Small intestine (tissue), 7 donors: ENCODE results near the gene HOXC9. TPM values are rescaled to one million over a fixed set of nuclear protein-coding genes. Genes with fewer than 3 reads are reported as not detected.

Source experiments
- DNase-seq, 2 donors: peaks; one replicate each; pipeline versions ENCODE4 v3.0.0 to v3.0.0-alpha.2; 2013
- FAIRE-seq: peaks from 2 replicates; lab custom pipeline; 2012; peaks lifted over from hg19 to GRCh38; lab: Jason Lieb, UNC
- H3K27ac ChIP-seq, 3 donors: one replicate each; pipeline ENCODE4 v1.5.1; 2013; ENCODE audit warnings: low read length in 2 of 3, mild to moderate bottlenecking in 2 of 3, control low read depth in 1 of 3, inconsistent platforms in 1 of 3, low read depth in 1 of 3, moderate library complexity in 1 of 3
- H3K27me3 ChIP-seq, 3 donors: one replicate each; pipeline ENCODE4 v1.6.1; 2013; ENCODE audit warnings: low read length in 3 of 3, inconsistent platforms in 1 of 3; ENCODE audit not compliant: control insufficient read depth in 3 of 3, insufficient read depth in 3 of 3
- H3K36me3 ChIP-seq, 3 donors: one replicate each; pipeline ENCODE4 v1.6.1; 2013; ENCODE audit warnings: low read length in 3 of 3, inconsistent platforms in 1 of 3, low read depth in 1 of 3, mild to moderate bottlenecking in 1 of 3, moderate library complexity in 1 of 3; ENCODE audit not compliant: control insufficient read depth in 3 of 3, insufficient read depth in 2 of 3
- H3K4me1 ChIP-seq, 3 donors: one replicate each; pipeline ENCODE4 v1.6.1; 2013; ENCODE audit warnings: low read length in 2 of 3, inconsistent platforms in 1 of 3, low read depth in 1 of 3, mild to moderate bottlenecking in 1 of 3, moderate library complexity in 1 of 3; ENCODE audit not compliant: control insufficient read depth in 3 of 3, insufficient read depth in 2 of 3
- H3K4me3 ChIP-seq, 3 donors: one replicate each; pipeline ENCODE4 v1.5.1; 2013; ENCODE audit warnings: low read length in 3 of 3, control low read depth in 1 of 3, inconsistent platforms in 1 of 3, low read depth in 1 of 3, mild to moderate bottlenecking in 1 of 3, moderate library complexity in 1 of 3
- H3K9me3 ChIP-seq, 2 donors: one replicate each; pipeline ENCODE4 v1.6.1; 2013; ENCODE audit warnings: low read depth in 1 of 2, low read length in 1 of 2; ENCODE audit not compliant: control insufficient read depth in 2 of 2, insufficient read depth in 1 of 2
- WGBS, 3 donors: extraction: QIAGEN DNeasy Blood & Tissue Kit; methylation state at CpG; one replicate each; pipeline ENCODE4 v1.1.7; 2013; 5-methylcytosine and 5-hydroxymethylcytosine counted together
- polyA plus RNA-seq, 4 donors: library from polyadenylated mRNA; stranded (reverse) in 3 of 4; unstranded in 1 of 4; fragments of 200-250 nt in 3 of 4; fragments of 120-200 nt in 1 of 4; gene quantifications; one replicate each; pipeline versions ENCODE4 v1.2.1 to v1.2.3, GENCODE V29; 2013
- donor health status: healthy with polysubstance abuse.
- donor health status: control.
- donor health status: control.
- donor health status: Bipolar disorder and iron deficiency.
- donor health status: healthy.

HOXC9 gene
- polyA plus RNA-seq, 4 donors = 2.2 TPM; not detected in 3

GRCh38 chr12:53953831-53954693 is 45.9 kb upstream of the HOXC9 start:
- 4 to 8% (median 8%) methylated on average over 19 of the region's 19 CpGs for WGBS, 3 donors
- no peaks in the 10 kb centered on the region for H3K9me3 ChIP-seq
- no peak overlapping the region for H3K4me3 ChIP-seq
- no peak overlapping the region for H3K27ac ChIP-seq
- DNase-seq = no peak
- H3K4me1 ChIP-seq = no peaks in the 10 kb centered on the region
- no peak for FAIRE-seq
- peaks cover 25 to 99% (median 90%) of the 10 kb centered on the region in 3 donors for H3K27me3 ChIP-seq
- no peaks in the 10 kb centered on the region for H3K36me3 ChIP-seq

DNA sequence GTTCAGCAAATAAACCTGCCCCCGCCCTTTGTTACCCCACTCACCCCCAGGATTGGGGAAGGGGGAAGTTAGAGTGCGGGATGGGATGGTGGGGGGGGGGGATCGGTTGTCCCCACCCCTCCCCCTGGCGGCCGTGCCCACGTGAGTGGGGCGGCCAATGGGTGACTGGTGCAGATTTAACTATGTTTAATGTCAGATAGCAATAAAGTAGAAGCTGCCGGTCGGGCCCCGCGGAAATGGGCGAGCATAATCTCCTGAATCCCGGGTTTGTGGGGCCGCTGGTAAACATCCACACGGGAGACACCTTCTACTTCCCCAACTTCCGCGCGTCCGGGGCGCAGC is 45.3 kb upstream of the HOXC9 start, which contains the start of gene HOXC12:
HOXC12 (plus strand) TSS at position 210 of the 342 bp plus-strand sequence; CDS start at position 237, 27 bp downstream.
- no peak within 1 kb of the TSS for H3K27ac ChIP-seq
- no peaks in the 10 kb centered on the region for H3K4me1 ChIP-seq
- 4 to 5% (median 4%) methylated on average over 20 of the region's 20 CpGs for WGBS, 3 donors
- no peaks in the 10 kb centered on the region for H3K36me3 ChIP-seq
- H3K27me3 ChIP-seq = peaks cover 24 to 99% (median 89%) of the 10 kb centered on the region in 3 donors
- no peak within 1 kb of the TSS for H3K4me3 ChIP-seq
- no peaks in the 10 kb centered on the region for H3K9me3 ChIP-seq
- no peak for DNase-seq
- no peak for FAIRE-seq

GRCh38 chr12:53955036-53955775 is 44.8 kb upstream of the HOXC9 start:
- H3K4me1 ChIP-seq = no peaks in the 10 kb centered on the region
- WGBS, 3 donors = 4 to 7% (median 5%) methylated on average over 80 to 86 of the region's 86 CpGs
- H3K4me3 ChIP-seq = no peak overlapping the region
- no peaks in the 10 kb centered on the region for H3K36me3 ChIP-seq
- DNase-seq (no peak), FAIRE-seq (no peak)
- H3K27ac ChIP-seq = no peak overlapping the region
- H3K27me3 ChIP-seq = peaks cover 22 to 99% (median 89%) of the 10 kb centered on the region in 3 donors
- no peaks in the 10 kb centered on the region for H3K9me3 ChIP-seq

GRCh38 chr12:53955776-53956250 is 44.1 kb upstream of the HOXC9 start:
- Histone ChIP-seq H3K27ac (no peak overlapping the region), H3K4me3 (no peak overlapping the region), H3K4me1 (no peaks in the 10 kb centered on the region), H3K36me3 (no peaks in the 10 kb centered on the region), H3K27me3 (peaks cover 22 to 99% (median 88%) of the 10 kb centered on the region in 3 donors), H3K9me3 (no peaks in the 10 kb centered on the region)
- no peak for FAIRE-seq
- DNase-seq = no peak
- WGBS, 3 donors = 6 to 9% (median 9%) methylated on average over 10 of the region's 10 CpGs

- Histone ChIP-seq H3K27ac (no peak overlapping the region), H3K4me3 (no peak overlapping the region), H3K27me3 (peaks cover 17 to 99% (median 88%) of the 10 kb centered on the region in 3 donors), H3K9me3 (no peaks in the 10 kb centered on the region), H3K36me3 (no peaks in the 10 kb centered on the region), H3K4me1 (no peaks in the 10 kb centered on the region)
- DNase-seq (no peak), FAIRE-seq (no peak)
- 4 to 9% (median 8%) methylated on average over 25 of the region's 25 CpGs for WGBS, 3 donors
Observed at GRCh38 chr12:53956251-53956887, 43.6 kb upstream of the HOXC9 start.

DNA sequence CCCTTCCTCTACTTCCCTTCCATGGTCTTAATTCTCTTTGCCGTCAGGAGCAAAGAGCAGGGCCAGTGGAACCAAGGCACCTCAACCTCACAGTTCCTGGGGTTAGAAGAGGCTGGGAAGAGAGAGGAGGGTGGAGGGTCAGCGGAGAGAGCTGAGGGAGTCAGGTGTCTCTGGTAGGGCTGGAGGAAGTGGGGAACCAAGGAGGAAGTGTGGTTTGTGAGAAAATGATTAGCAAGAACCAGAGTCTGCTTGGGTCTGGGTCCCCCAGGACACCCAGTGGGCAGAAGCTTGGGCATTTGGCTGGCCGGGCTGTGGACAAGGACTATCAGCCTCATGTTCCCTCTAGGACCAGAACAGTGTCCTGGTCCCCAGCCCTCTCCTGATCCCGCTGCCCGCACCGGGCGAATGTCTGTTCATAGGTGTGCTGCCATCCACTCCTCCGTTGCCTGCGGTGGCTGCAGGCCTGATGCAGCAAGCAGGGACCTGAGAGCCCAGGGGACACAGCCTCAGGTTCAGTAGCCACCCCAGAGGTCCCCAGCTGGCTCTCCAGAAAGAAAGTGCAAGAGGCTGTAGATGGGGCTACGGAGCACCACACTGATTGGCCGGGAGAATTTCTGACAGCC is 42.9 kb upstream of the HOXC9 start:
- H3K9me3 ChIP-seq = no peaks in the 10 kb centered on the region
- no peaks in the 10 kb centered on the region for H3K36me3 ChIP-seq
- FAIRE-seq = no peak
- peaks cover 14 to 99% (median 88%) of the 10 kb centered on the region in 3 donors for H3K27me3 ChIP-seq
- no peak for DNase-seq
- H3K27ac ChIP-seq = no peak overlapping the region
- H3K4me1 ChIP-seq = no peaks in the 10 kb centered on the region
- H3K4me3 ChIP-seq = no peak overlapping the region
- WGBS, 3 donors = 10 to 23% (median 12%) methylated on average over 11 of the region's 11 CpGs

DNA sequence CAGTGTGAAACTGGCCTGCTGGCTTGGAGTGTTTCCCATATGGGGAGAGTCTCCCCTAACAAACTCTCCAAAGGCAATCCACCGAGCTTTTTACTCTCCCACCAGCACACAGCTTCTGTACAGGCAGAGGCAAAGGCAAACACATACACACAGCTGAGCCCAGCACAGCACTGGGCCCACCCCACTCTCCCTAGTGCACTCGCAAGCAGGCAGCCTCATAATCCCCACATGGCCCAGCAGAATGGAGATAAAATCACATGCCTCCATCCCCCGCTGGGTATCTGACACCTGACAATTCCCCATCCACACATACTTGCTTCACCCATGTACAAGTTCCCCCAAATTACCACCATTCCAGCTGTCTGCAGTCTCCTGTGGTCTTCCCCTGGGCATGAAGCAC is 41.8 kb upstream of the HOXC9 start:
- no peaks in the 10 kb centered on the region for H3K36me3 ChIP-seq
- no peaks in the 10 kb centered on the region for H3K9me3 ChIP-seq
- H3K27me3 ChIP-seq = peaks cover 14 to 99% (median 83%) of the 10 kb centered on the region in 3 donors
- peaks cover 0 to under 1% (median 0%) of the 10 kb centered on the region in 3 donors for H3K4me1 ChIP-seq
- H3K4me3 ChIP-seq = no peak overlapping the region
- no peak for DNase-seq
- WGBS, 3 donors = 14 to 20% (median 16%) methylated on average over 3 of the region's 3 CpGs
- no peak for FAIRE-seq
- H3K27ac ChIP-seq = no peak overlapping the region

DNA sequence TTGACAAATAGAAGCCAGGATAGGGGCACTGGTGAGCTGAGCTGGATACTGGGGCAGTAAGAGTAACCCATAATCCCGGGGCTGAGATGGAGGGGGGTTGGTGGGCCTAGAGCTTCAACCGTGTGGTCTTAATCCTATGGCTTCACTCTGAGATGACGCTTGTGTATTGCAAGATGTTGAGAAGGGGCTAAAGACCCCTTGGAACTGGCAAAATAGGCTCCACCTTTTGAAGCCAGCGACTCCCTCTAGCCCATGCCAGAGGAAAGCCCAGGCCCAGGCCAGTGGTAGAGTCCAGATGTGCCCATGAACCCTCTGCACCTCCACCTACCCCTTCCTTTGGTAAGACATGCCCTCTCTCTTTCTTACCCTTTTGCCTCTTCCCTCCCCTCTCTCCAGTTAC is 40.6 kb upstream of the HOXC9 start:
- H3K27me3 ChIP-seq = peaks cover 14 to 99% (median 83%) of the 10 kb centered on the region in 3 donors
- no peak overlapping the region for H3K27ac ChIP-seq
- no peak for DNase-seq
- H3K4me1 ChIP-seq = peaks cover 0 to 4% (median 0%) of the 10 kb centered on the region in 3 donors
- no peak overlapping the region for H3K4me3 ChIP-seq
- WGBS, 3 donors = 8 to 16% (median 10%) methylated on average over 4 of the region's 4 CpGs
- H3K9me3 ChIP-seq = no peaks in the 10 kb centered on the region
- no peak for FAIRE-seq
- H3K36me3 ChIP-seq = no peaks in the 10 kb centered on the region
